NCI-H226 (cell line): ENCODE data around the gene ITM2B.
"Not testable (repeated sequence)": the region's sequence is repeated elsewhere in the genome, so short reads cannot be mapped to it uniquely, and the experiment has no call there.

Experiments used
- DNase-seq: peaks from one replicate; pipeline ENCODE4 v3.0.0-alpha.2; 2015

Gene ITM2B

DNA sequence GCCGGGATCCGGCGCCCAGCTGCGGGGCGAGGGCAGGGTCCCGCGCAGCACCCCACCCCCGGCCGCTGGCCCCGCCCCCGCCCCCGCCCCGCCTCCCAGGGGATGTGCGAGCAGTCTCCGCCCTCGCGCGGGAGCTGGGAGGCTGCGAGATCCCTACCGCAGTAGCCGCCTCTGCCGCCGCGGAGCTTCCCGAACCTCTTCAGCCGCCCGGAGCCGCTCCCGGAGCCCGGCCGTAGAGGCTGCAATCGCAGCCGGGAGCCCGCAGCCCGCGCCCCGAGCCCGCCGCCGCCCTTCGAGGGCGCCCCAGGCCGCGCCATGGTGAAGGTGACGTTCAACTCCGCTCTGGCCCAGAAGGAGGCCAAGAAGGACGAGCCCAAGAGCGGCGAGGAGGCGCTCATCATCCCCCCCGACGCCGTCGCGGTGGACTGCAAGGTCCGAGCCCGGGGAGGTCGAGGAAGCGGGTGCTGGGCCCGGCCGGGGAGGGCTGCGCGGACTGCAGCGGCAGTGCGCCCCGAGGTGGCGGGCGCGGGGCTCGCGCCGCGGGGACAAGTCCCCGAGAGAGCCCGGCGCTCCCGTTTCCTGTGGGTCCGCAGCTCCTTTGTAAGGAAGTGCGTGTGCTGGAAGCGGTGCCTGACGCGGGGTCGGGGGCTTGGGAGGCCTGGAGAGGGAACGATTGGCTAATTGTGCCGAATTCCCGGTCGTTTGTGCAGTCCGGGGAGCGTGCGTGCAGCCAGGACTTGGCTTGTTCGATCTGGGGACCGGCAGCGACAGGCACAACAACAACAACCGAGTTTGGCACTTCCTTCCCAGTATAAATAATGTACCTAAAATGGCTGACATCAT lies at the start of gene ITM2B:
TSS of gene ITM2B (plus strand) at position 161 of the 843 bp plus-strand sequence. CDS start at position 316, 155 bp downstream.
- peak; percentile 61 for DNase-seq

DNA sequence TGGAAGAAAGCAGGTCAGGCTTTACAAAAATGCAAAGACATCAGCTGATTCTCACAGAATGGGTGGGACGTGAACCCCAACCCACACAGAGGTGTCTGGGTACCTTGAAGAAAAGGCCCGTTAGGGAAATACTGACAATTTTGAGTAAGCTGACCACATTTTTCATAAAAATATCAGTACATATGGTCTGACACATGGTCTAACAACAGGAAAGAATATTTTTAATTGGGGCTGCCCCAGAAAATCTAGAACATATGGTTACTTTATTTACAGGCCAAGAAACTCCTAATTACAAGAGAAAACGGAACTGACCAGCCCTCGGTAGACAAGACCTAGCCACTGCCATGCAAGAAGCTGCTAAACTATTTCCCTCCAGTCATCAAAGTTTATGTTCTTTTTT lies 48.7 kb upstream of the ITM2B start:
- DNase-seq, result no peak

DNA sequence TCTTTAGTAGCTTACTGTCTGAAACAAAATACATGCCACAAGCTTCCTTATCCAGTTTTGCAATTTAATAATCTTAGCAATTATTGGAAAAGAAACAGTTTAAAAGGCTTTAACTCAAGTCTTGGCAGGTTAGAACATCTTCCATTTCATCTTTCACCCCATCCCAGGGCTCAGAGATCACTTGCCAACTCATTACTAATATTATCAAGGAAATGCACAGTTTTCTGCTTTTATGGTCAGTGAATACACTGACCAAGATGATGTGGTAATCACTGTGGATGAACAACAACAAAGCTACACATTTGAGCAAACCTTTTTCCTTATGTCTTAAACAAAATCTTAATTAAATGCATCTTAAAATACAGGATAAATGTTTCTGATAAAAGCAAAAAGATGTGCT lies 48.0 kb upstream of the ITM2B start:
- DNase-seq, result no peak

DNA sequence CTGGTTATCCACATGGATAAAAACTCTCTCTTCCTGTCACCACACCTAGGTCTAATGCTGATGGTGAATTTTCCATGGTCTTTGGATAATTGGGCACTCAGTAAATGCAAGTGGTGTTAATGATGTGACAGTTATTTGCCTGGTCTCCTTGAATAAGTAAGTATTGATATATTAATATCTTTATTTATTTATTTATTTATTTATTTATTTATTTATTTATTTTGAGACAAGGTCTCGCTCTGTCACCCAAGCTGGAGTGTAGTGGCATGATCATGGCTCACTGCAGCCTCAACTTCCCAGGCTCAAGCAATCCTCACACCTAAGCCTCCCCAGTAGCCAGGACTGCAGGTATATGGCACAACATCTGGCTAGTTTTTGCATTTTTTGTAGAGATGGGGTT lies 46.3 kb upstream of the ITM2B start:
- no peak for DNase-seq

DNA sequence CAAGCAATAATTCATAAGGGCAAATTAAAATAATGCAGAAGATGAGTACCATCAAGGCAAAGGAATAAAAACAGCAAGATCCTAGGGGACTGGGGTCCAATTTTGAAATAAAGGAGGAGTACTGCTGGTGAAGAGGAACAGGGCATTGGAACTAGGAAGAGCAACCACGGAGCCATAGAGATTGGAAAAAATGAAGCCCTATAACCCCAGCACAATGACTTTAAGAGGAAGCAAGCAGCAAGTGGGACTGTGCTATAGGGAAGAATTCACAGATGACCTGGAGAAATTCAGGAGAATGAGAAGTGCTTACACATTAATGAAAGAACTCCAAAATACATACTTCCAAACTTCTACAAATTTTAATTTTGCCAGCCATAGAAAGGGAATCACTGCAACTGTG lies 44.9 kb upstream of the ITM2B start:
- no peak for DNase-seq

DNA sequence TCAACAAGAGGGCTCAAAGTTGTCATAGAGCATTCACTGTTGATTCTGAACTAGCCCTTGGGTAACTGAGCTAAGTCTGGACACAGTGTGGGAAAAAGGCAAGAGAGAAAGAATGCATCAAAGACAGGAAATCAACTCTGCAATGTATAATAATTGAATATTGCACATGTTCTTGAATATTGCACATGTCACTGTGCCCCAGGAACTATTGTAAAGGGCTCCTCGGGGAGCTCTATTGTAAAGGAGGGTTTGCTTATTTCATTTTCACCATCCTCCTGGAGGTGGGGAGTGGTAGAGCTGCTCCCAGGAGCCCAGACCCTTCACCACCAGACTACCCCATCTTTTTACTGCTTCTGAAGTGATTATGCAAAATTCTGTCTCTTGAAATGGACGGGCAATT lies 44.4 kb upstream of the ITM2B start:
- DNase-seq, result no peak

DNA sequence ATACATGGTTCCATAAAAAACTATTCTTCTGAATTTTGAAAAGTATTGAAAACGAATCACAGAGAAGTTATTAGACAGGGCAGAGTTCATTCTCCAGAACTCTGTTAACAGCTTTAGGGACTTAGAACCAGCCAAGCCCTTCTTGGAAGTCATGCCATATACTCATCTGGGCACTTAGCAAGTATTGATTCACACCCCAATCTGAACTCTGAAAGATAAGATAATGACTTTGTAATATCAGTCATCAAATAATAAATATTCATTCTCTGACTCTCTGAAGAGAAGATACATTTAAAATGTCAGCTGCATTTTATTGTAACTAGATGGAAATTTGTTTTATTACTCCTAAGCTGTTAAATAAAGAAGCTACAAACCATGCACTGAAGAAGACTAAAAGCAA lies 43.8 kb upstream of the ITM2B start:
- DNase-seq, result no peak

DNA sequence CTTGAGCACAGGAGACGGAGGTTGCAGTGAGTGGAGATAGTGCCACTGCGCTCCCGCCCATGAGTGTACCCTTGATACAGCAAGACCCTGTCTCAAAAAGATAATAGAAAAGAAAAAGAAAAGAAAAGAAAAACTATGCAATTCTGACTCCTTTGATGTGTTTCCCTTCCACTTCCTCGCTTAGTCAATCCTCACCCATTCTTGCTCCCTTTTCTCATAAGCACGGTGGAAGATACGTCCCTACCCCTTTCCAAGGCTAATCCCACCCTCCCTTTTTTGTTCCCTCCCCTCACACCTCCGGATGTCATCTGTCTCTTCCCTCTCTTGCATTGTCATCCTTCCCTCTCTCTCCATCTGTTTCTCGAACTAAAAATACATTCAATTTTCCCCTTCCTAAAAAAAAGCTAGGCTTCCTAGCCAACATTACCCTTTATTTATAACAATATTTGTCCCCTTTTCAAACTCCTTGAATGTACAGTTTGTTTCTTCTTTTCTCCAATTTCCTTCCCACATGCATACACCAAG lies 40.5 kb upstream of the ITM2B start:
- no peak for DNase-seq

DNA sequence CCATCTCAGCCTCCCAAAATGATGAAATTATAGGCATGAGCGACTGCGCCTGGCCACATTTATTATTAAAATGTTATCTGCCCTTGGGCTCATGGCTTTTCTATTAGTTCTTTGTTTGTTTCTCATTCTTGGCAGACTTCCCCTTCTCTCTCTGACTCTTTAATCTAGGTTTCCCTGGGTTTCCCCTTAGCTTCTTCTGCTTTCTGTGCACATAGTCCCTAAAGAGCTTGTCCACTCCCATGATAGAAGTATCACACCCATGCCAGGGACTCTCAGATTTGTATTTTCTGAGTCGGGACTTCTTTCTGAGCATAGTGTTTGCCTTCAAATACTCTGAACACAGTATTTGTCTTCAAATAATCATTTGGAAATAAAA lies 38.6 kb upstream of the ITM2B start:
- DNase-seq, result peak; percentile 40

DNA sequence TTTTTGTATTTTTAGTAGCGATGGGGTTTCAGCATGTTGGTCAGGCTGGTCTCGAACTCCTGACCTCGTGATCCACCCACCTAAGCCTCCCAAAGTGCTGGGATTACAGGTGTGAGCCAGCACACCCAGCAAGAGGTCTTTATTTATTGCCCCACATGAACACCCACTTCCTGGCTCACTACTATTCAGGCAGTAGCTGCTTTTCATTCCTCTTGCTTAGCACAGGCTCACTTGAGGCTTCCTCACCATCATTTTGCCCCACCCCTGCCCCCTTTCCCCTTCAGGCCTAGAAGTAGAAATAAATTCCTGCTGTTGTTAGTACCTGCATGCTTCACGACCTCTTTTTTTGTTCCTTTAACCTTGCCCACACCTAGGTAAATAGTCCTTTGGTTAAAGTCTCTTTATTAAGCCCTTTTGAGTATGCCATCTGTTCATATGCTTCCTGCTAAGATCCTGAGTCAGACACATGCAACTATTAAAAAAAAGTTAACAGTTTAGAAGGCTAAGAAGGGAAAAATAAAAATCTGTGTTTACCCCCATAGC lies 33.5 kb upstream of the ITM2B start:
- no peak for DNase-seq

DNA sequence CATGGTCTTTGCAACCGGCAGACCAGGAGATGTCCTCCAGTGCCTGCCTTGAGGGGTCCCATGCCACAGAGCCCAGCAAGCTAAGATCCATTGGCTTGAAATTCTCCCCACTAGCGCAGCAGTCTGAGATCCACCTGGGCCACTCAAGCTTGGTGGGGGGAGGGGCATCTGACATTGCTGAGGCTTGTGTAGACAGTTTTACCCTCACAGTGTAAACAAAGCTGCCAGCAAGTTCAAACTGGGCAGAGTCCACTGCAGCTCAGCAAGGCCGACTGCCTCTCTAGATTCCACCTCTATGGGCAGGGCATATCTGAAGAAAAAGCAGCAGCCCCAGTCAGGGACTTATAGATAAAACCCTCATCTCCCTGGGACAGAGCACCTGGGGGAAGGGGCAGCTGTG lies 32.0 kb upstream of the ITM2B start:
- DNase-seq, result no peak

DNA sequence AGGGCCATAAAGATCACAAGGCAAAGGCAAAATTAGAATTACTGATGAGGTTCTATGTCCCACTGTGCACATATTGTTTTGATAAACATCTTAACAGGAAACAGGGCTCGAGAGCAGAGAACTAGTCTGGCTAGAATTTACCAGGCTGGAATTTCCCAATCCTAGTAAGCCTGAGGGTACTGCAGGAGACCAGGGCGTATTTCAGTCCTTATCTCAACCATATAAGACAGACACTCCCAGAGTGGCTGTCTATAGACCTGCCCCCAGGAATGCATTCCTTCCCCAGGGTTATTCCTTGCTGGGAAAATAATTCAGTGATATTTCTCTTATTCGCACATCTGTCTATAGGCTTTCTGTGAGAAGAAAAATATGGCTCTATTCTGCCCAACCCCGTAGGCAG lies 25.8 kb upstream of the ITM2B start:
- not testable (repeated sequence) for DNase-seq

DNA sequence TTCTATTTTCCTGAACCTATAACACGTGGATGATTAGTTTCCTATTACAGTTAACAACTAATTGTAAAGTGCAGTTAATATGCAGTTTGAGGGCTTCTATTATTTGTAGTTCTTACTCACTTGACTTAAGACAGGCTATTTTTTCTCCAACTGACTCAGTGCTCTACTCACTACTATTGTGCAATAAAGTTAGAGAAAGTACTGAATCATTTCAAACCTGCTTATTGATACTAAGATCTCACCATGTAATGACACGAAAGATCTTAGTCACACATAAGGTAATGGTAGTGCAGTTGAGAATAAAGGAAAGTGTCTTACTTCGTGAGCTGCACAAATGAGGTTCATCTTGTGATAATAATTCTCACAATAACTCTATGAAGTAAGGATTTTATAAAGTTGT lies 22.8 kb upstream of the ITM2B start:
- DNase-seq, result peak; percentile 65

DNA sequence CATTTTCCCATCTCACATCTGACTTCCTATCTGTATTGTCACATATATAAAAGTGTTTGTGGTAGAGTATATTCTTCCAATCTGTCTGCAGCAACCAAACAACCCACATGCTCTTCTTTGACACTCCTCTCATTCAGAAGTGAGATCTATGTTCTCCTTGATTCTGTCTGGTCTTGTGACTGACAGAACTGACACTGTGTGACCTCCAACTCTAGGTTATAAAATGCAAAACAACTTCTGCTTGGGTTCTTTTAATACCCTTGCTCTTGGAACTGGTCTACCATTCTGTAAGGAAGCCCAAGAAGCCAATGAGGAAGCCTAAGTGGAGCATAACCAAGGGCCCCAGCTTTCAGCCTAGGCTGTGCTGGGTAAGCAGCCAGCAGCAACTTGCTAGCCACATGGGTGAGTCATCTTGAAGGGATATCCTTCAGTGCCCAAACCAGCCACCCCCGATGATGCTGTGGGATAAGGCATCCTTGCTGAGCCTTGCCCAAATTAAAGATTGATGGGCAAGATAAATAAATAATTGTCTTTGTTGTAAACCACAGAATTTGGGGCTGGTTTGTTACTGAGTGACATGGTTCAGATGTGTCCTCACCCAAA lies 18.4 kb upstream of the ITM2B start:
- no peak for DNase-seq

DNA sequence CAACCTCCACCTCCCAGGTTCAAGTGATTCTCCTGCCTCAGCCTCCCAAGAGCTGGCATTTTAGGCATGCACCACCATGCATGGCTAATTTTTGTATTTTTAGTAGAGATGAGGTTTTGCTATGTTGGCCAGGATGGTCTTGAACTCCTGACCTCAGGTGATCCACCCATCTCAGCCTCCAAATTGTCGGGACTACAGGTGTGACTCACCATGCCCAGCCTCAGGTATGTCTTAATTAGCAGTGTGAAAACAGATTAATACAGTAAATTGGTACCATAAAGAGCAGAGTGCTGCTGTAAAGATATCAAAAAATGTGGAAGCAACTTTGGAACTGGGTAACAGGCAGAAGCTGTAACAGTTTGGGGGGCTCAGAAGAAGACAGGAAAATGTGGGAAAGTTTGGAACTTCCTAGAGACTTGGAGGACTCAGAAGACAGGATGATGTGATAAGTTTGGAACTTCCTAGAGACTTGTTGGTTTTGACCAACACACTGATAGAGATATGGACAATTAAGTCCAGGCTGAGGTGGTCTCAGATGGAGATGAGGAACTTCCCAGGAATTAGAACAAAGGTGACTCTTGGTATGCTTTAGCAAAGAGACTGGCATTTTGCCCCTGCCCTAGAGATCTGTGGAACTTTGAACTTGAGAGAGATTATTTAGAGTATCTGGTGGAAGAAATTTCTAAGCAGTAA lies 17.3 kb upstream of the ITM2B start:
- peak; percentile 30 for DNase-seq

DNA sequence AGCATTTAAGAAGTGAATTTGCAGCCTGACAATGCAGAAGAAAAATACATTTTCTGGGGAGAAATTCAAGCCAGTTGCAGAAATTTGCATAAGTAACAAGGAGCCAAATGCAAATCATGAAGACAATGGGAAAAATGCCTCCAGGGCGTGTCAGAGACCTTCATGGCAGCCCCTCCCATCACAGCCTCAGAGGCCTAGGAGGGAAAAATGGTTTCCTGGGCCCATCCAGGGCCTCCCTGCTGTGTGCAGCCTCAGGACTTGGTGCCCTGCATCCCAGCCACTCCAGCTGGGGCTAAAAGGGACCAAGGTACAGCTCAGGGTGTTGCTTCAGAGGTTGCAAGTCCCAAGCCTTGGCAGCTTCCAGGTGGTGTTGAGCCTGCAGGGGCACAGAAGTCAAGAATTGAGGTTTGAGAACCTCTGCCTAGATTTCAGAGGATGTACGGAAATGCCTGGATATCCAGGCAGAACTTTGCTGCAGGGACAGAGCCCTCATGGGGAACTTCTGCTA lies 16.7 kb upstream of the ITM2B start:
- no peak for DNase-seq

DNA sequence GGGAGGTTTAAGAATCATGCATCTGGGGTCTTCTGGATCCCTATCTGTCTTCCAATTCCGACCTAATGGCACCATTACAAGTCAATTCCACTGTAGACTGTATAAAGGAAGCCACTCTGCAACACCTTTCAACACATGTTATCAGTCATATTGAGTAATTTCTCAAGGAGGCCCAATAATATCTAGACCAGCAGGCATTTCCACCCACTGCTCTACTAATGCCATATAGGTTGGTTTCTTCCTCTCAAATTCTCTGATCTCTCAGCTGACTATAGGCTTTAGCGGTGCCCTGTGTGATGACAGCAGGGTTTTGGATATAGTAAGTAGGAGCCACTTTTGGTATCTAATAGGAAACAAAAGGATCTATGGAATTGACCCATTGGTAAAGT lies 12.4 kb upstream of the ITM2B start:
- no peak for DNase-seq

DNA sequence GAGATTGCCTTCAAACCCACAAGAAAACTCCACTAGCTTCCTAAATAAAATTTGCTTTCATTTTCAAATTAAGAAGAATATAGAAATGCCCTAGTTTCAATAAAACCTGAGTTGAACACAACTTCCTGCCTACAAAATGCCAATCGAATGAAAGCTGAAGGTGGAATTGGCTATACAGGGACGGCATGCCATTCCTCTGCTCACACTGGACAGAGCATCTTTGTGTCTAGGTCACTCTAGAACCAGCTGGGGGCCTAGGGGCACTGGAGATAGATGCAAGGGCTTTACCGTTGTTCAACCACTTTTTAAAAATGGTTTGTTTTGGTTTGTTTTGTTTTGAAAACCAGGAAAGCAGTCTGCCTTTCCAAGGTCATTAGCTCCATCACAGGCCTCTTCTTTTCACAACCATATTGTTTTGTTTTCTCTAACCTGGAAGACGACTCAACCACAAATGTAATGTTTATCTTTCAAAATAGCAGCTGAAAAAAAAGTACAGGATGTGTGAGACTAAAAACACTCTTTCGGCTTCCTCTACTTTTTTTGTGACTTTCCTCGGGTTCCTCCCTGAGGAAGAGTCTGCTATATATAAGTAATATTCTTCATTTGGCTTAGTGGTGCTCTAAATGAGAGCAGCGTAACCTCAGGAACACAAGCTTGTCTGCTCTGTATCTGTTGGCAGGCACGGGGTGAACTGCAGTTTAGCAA lies 11.9 kb upstream of the ITM2B start:
- DNase-seq, result no peak

DNA sequence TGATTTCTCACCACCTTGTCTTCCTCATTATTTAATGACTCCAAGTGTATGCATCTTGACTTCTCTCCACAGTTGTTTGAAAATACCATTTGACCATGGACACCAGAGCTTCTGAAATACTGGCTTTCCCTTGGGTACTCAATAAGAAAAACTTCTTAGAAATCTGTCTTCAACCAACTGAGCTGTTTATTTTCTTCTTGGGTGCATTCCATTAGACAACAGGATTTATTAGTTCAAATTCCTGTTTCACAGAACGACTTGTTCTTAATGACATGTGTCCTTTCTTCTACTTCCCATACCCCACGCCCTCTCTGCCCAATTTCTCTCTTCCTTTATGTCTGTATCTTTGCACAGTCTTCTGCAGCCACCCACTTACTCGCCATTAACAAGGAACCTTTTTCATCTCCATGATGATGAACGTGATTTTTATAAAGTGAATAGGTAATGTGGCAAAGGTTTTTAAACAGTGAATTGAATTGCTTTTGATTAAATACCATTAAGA lies 11.3 kb upstream of the ITM2B start:
- no peak for DNase-seq

DNA sequence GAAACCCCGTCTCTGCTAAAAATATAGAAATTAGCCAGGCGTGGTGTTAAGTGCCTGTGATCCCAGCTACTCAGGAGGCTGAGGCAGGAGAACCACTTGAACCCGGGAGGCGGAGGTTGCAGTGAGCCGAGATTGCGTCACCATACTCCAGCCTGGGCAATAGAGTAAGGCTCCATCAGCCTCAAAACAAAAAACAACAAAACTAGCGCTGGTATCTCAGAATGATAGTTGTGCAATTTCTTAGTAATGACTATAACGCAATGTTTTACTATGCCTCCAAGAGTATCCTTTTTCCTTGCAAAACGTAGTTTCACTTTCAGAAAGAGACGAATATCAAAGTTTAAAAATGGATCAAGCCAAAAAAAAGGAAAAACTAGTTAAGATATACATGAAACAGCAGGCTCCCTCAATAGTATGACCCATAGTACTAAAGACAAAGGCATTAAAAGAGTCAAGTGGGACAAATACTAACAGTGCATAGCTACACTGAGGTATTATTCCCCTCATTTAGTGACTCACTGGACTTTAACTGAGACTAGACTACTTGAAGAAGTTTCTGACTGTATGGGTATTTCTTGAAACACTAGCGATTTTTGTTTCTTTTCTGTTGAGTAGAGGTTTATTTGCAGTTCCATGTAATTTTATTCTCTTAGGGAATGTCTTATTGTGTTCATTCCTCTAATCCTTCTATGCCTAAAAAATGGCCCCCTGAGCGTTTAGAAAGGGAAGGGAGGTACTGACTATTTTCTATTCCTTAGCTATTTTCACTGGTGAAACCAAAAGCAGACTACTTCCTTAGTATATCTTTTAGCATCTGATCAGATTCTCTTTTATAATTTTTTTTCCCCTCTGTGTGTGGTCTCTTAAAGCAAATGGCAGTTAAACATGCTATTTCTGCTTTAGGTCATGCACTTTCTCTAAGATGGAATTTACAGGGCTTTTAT lies 10.4 kb upstream of the ITM2B start:
- DNase-seq, result peak; percentile 39

DNA sequence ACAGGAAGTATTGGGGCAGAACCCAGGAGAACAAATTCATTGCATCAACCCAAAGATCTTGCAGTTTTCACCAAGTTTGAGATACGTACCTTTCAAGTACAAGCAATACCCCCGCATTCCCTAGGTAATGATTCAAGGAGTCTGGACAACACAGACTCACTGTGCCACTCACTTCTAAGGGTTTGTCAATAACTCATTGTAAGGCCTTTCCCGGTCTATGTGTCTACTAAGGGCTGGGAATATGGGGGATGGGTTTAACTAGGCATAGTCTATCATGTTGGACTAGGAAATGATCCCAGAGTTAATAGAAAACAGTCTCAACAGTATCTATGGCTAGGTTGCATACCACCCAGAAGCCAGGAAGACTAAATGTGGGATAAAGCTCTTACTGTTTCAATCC lies 8.3 kb upstream of the ITM2B start:
- DNase-seq, result no peak
